CD4-positive, alpha-beta T cell treated with Interleukin-21 for 1 hour (primary cell): Measurements from ENCODE around the gene ST8SIA2.

ENCODE experiments used
- DNase-seq: peaks from one replicate; pipeline ENCODE4 v3.0.0-alpha.2; 2020

ST8SIA2 gene

DNA sequence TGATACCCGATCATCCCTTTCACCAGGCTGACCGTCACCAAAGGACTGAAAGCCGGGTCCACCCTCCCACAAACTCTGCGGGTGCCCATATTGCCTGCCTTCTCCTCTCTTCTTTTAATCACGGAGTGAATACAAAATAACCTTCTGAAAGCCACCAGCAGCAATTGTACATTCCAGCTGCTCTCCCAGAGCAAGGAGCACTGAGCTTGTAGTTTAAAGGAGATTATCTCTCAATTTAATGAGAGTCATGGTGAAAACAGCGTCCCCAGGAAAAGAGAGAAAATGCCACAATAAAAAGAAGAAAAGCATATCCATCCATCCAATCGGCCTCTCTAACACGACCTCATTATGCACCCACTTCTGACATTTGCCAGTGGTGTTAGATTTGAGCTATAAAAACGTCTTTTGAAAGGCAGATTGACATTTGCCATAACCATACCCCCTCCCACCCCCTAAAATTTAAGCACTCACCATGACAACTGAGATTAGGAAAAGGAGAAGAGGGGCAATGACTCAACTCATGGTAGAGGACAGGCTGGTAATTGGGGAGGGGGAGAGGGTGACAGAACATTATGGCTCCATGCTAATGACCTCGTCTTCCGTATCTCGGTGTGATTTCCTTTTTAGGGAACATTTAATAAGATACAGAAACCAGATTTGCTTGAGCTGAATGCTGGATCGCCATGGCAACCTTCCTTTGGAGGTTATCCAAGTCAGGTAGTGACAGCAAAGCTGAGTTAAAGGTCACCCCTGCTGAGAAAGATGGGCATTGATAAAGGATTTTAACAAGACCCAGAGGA, 106.2 kb downstream of the ST8SIA2 start:
- no peak for DNase-seq

- DNase-seq = no peak
Measured at GRCh38 chr15:92502336-92502735, 108.7 kb downstream of the ST8SIA2 start.

GRCh38 chr15:92502930-92503857, 109.5 kb downstream of the ST8SIA2 start:
- no peak for DNase-seq

- DNase-seq = no peak
Measured at GRCh38 chr15:92503889-92504288, 110.2 kb downstream of the ST8SIA2 start.

DNA sequence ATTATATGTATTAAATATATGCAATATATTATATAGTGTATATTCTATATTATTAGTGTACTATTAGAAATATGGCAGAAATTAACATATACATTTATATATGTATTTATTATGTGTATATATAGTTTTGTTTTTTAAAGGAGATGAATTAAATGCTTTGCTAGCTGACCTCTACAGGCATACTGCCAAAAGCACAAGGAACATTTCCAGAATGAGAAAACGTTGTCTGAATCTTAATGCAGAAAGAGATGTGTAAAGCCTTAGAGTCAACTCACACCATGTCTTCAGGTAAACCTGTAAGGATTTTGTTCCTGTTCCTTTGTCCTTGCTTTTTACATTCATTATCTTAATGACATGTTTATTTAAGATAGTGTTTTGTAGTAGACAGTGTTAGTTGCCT, 111.9 kb downstream of the ST8SIA2 start:
- DNase-seq = no peak

DNA sequence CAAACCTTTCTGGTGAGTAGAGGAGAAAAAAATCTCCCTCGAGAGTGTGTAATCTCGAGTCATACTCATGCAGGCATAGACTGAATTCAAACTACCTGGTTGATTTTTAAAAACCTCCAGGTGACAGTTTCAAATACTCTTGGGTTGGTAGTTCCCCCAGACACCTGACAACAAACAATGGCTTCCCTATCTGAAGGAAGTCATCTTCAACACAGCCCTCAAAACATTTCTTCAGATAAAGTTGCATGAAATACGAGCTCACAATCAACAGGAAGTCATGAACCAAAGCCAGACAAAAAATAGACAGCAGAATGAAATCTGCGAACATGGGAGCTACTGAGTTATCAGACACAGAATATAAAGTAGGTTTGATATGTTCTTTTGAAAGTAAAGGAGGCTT, 112.8 kb downstream of the ST8SIA2 start:
- DNase-seq = no peak

DNA sequence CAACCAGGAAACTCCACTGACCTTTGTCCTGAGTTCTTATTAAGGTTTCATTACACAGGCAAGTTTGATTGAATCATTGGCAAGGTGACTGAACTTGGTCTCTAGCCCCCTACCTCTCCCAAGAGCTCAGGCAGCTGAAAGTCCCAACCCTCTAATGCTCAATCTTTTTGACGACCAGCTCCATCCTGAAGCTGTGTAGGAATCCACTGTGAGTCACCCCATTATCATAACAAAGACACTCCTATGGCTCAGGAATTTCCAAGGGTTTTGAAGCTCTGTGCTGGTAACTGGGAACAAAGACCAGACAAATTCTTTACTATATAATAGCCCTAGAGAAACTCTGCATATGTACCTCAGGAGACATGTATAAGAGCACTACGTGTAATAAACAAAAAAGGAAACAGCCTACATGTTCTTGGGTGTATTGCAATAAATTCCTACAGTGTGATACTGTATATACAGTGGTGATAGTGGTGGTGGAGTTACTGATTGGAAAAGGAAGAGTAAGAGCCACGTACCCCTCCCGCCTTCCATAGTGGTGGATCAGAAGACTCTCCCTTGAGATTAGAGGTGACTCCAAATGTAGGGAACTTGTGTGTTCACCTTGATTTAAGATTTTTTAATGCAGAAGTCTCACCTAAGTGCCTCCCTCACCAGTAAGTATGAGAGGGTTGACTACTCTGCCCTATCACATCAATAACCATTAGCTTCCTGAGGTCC, 116.6 kb downstream of the ST8SIA2 start:
- no peak for DNase-seq
